ENCODE data around the gene COL6A1.

GRCh38 chr21:45988366-45989347, 7.1 kb downstream of the COL6A1 start:
- TF ChIP-seq CTCF (IDR thresholded peaks at IDR 0.05; ENCODE audit: borderline replicate concordance, extremely low read depth, low read length, poor library complexity, severe bottlenecking) (no peak), EZH2 (IDR thresholded peaks at IDR 0.05; ENCODE audit: borderline replicate concordance, low read depth, low read length, severe bottlenecking) (no peak)
